Gastrocnemius medialis (tissue), 4 donors: ENCODE results near the gene NCOA3. TPM values are rescaled to one million over a fixed set of nuclear protein-coding genes. Genes with fewer than 3 reads are reported as not detected.

Experiments
- ATAC-seq, 2 donors: fragments of 150-250 bp; one replicate each; pipeline ENCODE4 v1.9.1; 2016
- DNase-seq, 2 donors: peaks; one replicate each; pipeline ENCODE4 v3.0.0-alpha.2; 2019
- H3K27ac ChIP-seq, 4 donors: fragments of 200-600 bp; sonication (generic); 1 replicate in 1 of 4; 2 replicates in 3 of 4; pipeline ENCODE4 v1.5.1; 2016 to 2018; ENCODE audit warnings: mild to moderate bottlenecking in 2 of 4, moderate library complexity in 1 of 4
- H3K27me3 ChIP-seq, 3 donors: fragments of 200-600 bp; sonication (generic) in 2 of 3; 1 replicate in 1 of 3; 2 replicates in 2 of 3; pipeline versions ENCODE4 v1.5.1 to v1.6.0; 2016 to 2019; ENCODE audit warnings: mild to moderate bottlenecking in 1 of 3, moderate library complexity in 1 of 3
- H3K36me3 ChIP-seq, 2 donors: fragments of 200-600 bp; sonication (generic) in 1 of 2; one replicate each; pipeline ENCODE4 v1.5.1; 2017 to 2018
- H3K4me1 ChIP-seq, 2 donors: fragments of 200-600 bp; sonication (generic) in 1 of 2; one replicate each; pipeline ENCODE4 v1.5.1; 2016 to 2017; ENCODE audit warnings: mild to moderate bottlenecking in 2 of 2
- H3K4me3 ChIP-seq, 4 donors: fragments of 200-600 bp; sonication (generic) in 3 of 4; 1 replicate in 1 of 4; 2 replicates in 3 of 4; pipeline ENCODE4 v1.5.1; 2016 to 2019; ENCODE audit warnings: mild to moderate bottlenecking in 2 of 4
- H3K9me3 ChIP-seq, 3 donors: fragments of 200-600 bp; sonication (generic) in 2 of 3; 1 replicate in 1 of 3; 2 replicates in 2 of 3; pipeline ENCODE4 v1.5.1; 2016 to 2019
- CTCF ChIP-seq, 5 experiments: fragments of 450-650 bp in 3 of 5; fragments of 200-600 bp in 2 of 5; sonication (generic) in 2 of 5; IDR thresholded peaks in 4 of 5; conservative IDR thresholded peaks in 1 of 5; 1 replicate in 4 of 5; 2 replicates in 1 of 5; pipeline ENCODE4 v1.5.1; 2016 to 2019; ENCODE audit warnings: antibody characterized with exemption in 5 of 5, mild to moderate bottlenecking in 3 of 5, moderate library complexity in 3 of 5
- POLR2A ChIP-seq, 2 donors: fragments of 450-650 bp; IDR thresholded peaks; one replicate each; pipeline ENCODE4 v1.6.1; 2017; ENCODE audit warnings: antibody characterized with exemption in 2 of 2, mild to moderate bottlenecking in 2 of 2, moderate library complexity in 2 of 2
- in situ Hi-C, 4 donors: fragments of 200-750 bp; cut with MboI; loops; one replicate each; pipeline versions ENCODE4 v1.15.0 to v1.8.0; 2017; ENCODE audit warnings: low sequenced_read_pairs in 4 of 4
- intact Hi-C: fragments of 100-400 bp; cut with DNase I; formaldehyde crosslinking; loops from one replicate; pipeline ENCODE4 v1.15.1; 2023; ENCODE audit warnings: low total_unique reads
- total RNA-seq, 4 donors: library from RNA; depleted of rRNA; stranded (reverse); fragments of >200 nt; gene quantifications; one replicate each; pipeline versions ENCODE4 v1.1.0 to v1.2.3, GENCODE V29; 2016

Gene NCOA3
- total RNA-seq, 4 donors from 2014 or later = 52.5 to 86.1 (median 70.1) TPM

GRCh38 chr20:47568837-47569410 is 67.2 kb downstream of the NCOA3 start:
- intact Hi-C loops = loop anchor here (5.0 to 10.0 kb wide), 4 partner anchors 38 to 254 kb away; partner anchors contain the start of gene NCOA3
- Histone ChIP-seq H3K27me3 (no peaks in the 10 kb centered on the region), H3K4me3 (no peak overlapping the region), H3K27ac (peak overlapping the region in 2 of 4 donors; percentile 87 to 88), H3K36me3 (no peaks in the 10 kb centered on the region), H3K4me1 (peaks cover 42 to 57% of the 10 kb centered on the region in 2 donors), H3K9me3 (no peaks in the 10 kb centered on the region)
- DNase-seq = no peak
- TF ChIP-seq CTCF (IDR thresholded peaks at IDR 0.05 in 4 of 5, conservative IDR thresholded peaks at IDR 0.05 in 1 of 5) (no peak), POLR2A (IDR thresholded peaks at IDR 0.05) (no peak)
- ATAC-seq = no peak
- in situ Hi-C loops = loop anchor here in 1 of 4 donors (10.0 kb wide), 1 partner anchor 64 kb away; the partner anchor contains the start of gene NCOA3

GRCh38 chr20:47571426-47571825 is 69.7 kb downstream of the NCOA3 start:
- no peak overlapping the region for H3K27ac ChIP-seq
- intact Hi-C loops = no loop called here

GRCh38 chr20:47572105-47572729 is 70.5 kb downstream of the NCOA3 start:
- no peak for TF ChIP-seq POLR2A (IDR thresholded peaks at IDR 0.05)
- TF ChIP-seq CTCF (IDR thresholded peaks at IDR 0.05 in 4 of 5, conservative IDR thresholded peaks at IDR 0.05 in 1 of 5) = no peak
- Histone ChIP-seq H3K9me3 (no peaks in the 10 kb centered on the region), H3K36me3 (no peaks in the 10 kb centered on the region), H3K4me3 (no peak overlapping the region), H3K27me3 (no peaks in the 10 kb centered on the region), H3K4me1 (peaks cover 51 to 60% of the 10 kb centered on the region in 2 donors), H3K27ac (no peak overlapping the region)
- DNase-seq (no peak), ATAC-seq (no peak)
- intact Hi-C loops (no loop called here), in situ Hi-C loops (no loop called here)

More at GRCh38 chr20:47571426-47571825, 69.7 kb downstream of the NCOA3 start:
- ATAC-seq (no peak), DNase-seq (no peak)
- Histone ChIP-seq H3K4me1 (peaks cover 46 to 57% of the 10 kb centered on the region in 2 donors), H3K9me3 (no peaks in the 10 kb centered on the region), H3K27me3 (no peaks in the 10 kb centered on the region), H3K36me3 (no peaks in the 10 kb centered on the region), H3K4me3 (no peak overlapping the region)
- in situ Hi-C loops = no loop called here
- no peak for TF ChIP-seq CTCF (IDR thresholded peaks at IDR 0.05 in 4 of 5, conservative IDR thresholded peaks at IDR 0.05 in 1 of 5)
- no peak for TF ChIP-seq POLR2A (IDR thresholded peaks at IDR 0.05)

GRCh38 chr20:47573559-47573958 is 71.9 kb downstream of the NCOA3 start:
- no peak for ATAC-seq
- in situ Hi-C loops = no loop called here
- H3K4me3 ChIP-seq = no peak overlapping the region
- H3K9me3 ChIP-seq = no peaks in the 10 kb centered on the region
- peaks cover 50 to 58% of the 10 kb centered on the region in 2 donors for H3K4me1 ChIP-seq
- intact Hi-C loops = no loop called here
- H3K27ac ChIP-seq = peak overlapping the region in 3 of 4 donors; percentile 1 to 60 (median 40)
- no peak for DNase-seq
- no peaks in the 10 kb centered on the region for H3K36me3 ChIP-seq
- H3K27me3 ChIP-seq = no peaks in the 10 kb centered on the region
- no peak for TF ChIP-seq CTCF (IDR thresholded peaks at IDR 0.05 in 4 of 5, conservative IDR thresholded peaks at IDR 0.05 in 1 of 5)
- no peak for TF ChIP-seq POLR2A (IDR thresholded peaks at IDR 0.05)
